GM06990 (cell line): ENCODE data around the gene KIAA1755.

Experiments
- DNase-seq: peaks from one replicate; pipeline ENCODE4 v3.0.0-alpha.2; 2011; ENCODE audit not compliant: insufficient read length; ENCODE audit errors: extremely low read depth
- H3K27me3 ChIP-seq: replicated peaks from 2 replicates; pipeline ENCODE4 v1.6.0; 2011; ENCODE audit warnings: low read length; ENCODE audit not compliant: control insufficient read depth, insufficient read depth
- H3K36me3 ChIP-seq: 2 replicates; pipeline ENCODE4 v1.5.1; 2011; ENCODE audit warnings: low read length; ENCODE audit not compliant: control insufficient read depth, insufficient read depth
- H3K4me3 ChIP-seq: replicated peaks from 2 replicates; pipeline ENCODE4 v1.5.1; 2011; ENCODE audit warnings: low read depth, mild to moderate bottlenecking, control low read depth, low read length
- TF ChIP-seq, protein P1 (sequence below): IDR thresholded peaks from 2 replicates; pipeline ENCODE4 v1.5.1; 2011; ENCODE audit warnings: low read length, control low read depth, mild to moderate bottlenecking, inconsistent platforms; ENCODE audit not compliant: insufficient read depth, poor library complexity, severe bottlenecking

KIAA1755 gene

DNA sequence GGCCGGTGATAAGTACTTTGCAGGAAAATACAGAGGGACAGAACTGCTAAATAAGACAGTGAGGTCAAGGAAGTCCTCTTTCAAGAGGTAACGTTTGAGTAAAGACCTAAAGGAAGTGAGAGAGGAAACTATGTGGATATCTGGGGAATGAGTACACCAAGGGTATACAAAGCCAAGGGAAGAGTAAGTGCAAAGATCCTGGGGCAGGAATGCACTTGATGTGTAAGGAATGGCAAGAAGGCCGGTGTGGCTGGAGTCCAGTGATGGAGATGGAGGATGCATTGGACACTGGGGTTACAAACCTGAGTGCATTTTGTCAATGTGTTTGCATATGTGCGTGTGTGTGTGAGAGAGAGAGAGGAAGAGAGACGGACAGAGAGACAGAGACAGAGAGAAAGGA, 63.3 kb downstream of the KIAA1755 start:
- peaks cover 1% of the 10 kb centered on the region for H3K27me3 ChIP-seq
- TF ChIP-seq, protein P1, sequence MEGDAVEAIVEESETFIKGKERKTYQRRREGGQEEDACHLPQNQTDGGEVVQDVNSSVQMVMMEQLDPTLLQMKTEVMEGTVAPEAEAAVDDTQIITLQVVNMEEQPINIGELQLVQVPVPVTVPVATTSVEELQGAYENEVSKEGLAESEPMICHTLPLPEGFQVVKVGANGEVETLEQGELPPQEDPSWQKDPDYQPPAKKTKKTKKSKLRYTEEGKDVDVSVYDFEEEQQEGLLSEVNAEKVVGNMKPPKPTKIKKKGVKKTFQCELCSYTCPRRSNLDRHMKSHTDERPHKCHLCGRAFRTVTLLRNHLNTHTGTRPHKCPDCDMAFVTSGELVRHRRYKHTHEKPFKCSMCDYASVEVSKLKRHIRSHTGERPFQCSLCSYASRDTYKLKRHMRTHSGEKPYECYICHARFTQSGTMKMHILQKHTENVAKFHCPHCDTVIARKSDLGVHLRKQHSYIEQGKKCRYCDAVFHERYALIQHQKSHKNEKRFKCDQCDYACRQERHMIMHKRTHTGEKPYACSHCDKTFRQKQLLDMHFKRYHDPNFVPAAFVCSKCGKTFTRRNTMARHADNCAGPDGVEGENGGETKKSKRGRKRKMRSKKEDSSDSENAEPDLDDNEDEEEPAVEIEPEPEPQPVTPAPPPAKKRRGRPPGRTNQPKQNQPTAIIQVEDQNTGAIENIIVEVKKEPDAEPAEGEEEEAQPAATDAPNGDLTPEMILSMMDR: no peak
- no peak for DNase-seq
- no peaks in the 10 kb centered on the region for H3K36me3 ChIP-seq
- no peak overlapping the region for H3K4me3 ChIP-seq

DNA sequence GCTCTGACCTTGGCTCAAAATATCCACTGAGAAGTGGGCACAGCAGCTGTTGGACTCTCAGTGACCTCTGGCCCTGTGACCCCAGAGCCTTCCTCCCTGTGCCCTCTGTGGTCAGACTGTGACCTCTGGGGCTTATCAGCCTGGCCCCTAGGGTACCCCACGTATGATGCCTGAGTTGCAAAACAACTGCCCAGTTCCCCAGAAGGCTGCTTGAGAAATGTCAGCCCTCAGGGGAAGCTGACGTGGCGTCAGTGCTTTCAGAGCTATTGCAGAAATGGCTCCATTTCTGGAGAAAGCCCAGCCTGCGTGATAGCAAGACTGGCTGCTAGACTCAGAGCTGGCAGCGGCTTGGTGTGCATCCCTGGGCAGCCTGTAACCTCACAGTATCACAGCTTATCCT, 63.9 kb downstream of the KIAA1755 start:
- no peaks in the 10 kb centered on the region for H3K36me3 ChIP-seq
- TF ChIP-seq, protein P1: no peak
- H3K27me3 ChIP-seq: peaks cover 1% of the 10 kb centered on the region
- no peak for DNase-seq
- H3K4me3 ChIP-seq: no peak overlapping the region

DNA sequence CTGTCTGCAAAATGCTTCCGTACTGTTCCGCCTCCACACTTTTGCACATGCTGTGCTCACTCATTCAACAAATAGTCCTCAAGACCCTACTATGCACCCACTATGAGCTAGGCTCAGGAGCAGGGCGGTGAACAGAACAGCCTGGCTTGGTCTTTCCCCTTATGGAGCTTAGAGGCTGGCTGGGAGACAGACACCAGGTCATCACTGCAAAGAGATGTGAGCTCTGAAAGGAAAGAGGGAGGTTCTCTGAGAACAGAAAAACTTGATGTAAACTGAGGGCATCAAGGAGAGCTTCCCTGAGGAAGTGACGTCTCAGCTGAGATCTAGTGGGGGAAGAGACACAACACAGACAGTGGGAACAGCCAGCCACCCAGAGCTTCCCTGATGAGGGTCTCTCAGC, 64.5 kb downstream of the KIAA1755 start:
- Histone ChIP-seq H3K36me3 (no peaks in the 10 kb centered on the region), H3K4me3 (no peak overlapping the region), H3K27me3 (peaks cover 1% of the 10 kb centered on the region)
- TF ChIP-seq, protein P1: no peak
- no peak for DNase-seq

DNA sequence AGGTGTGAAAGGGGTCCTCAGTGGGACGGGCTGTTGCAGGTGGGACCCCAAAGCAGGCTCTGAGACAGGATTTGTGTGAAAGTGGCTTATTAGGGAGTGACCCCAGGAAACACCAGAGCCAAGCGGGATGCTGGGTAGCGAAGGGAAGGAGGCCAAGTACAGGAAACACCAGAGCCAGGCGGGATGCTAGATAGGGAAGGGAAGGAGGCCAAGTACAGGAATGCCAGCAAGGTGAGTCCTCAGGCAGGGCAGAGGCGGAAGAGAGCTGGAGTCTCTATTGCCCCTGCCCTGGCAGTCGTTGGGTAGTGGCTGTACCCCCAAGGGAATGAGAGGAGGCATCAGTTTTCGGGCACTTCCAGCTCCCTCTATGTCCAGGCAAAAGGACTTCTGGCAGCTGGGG, 65.0 kb downstream of the KIAA1755 start:
- TF ChIP-seq, protein P1: no peak
- DNase-seq: no peak
- Histone ChIP-seq H3K27me3 (peaks cover under 1% of the 10 kb centered on the region), H3K36me3 (no peaks in the 10 kb centered on the region), H3K4me3 (no peak overlapping the region)

DNA sequence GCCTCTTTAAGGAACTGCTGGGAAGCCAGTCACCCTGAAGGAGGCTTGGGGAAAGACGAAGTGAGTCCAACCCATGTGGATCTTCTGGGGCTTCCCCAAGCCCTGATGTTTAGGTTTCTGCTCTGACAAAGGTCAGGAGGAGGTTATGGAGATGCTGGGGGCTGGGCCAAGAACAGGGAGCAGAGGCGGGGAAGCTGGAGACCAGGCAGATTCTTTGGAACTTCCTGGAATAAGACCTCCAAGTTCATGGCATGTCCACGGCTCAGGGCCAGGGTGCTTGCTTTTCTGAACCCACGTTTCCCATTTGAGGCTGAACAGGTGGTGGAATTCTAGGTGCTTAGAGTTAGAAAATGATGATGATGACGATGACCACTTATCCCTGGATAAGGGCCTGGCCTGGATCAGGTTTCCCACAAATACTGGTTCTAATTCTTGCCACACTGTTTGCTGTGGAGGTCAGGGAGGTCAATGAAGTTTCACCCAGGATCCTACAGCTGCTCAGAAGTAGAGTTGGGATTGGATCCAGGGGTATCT, 65.5 kb downstream of the KIAA1755 start:
- H3K27me3 ChIP-seq: no peaks in the 10 kb centered on the region; the same call in 1 of the 2 replicates
- no peaks in the 10 kb centered on the region for H3K36me3 ChIP-seq
- TF ChIP-seq, protein P1: no peak
- DNase-seq: no peak
- no peak overlapping the region for H3K4me3 ChIP-seq

DNA sequence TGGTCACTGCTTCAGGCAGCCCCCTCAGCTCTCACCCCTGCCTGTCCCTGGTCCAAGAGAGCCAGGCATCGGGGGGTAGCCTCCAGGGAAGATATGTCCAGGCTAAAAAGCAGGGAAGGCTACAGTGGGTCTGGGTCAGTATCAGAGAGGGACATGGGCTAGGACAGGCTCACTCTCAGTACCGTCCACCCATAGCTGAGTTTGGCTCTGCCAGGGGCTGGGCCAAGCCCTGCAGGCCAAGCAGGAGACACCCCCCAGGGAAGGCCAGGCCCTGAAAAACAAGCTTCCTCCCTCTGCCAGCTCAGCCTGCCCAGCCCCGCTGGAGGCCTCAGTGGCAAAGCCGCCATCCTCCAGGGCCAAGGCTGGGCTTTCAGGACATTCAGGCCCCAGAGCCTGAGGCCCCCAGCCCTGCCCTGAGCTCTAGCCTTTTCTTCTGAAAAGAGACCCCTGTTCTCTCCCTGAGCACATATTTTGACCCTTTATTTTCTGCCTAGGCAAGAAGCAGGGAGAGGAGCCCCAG, 66.9 kb downstream of the KIAA1755 start:
- no peaks in the 10 kb centered on the region; the same call in none of the 2 replicates for H3K27me3 ChIP-seq
- TF ChIP-seq, protein P1: no peak
- no peak for DNase-seq
- H3K36me3 ChIP-seq: no peaks in the 10 kb centered on the region
- H3K4me3 ChIP-seq: no peak overlapping the region
